GM19035 (cell line): Measurements from ENCODE around the gene MOGAT2.
"Not testable (repeated sequence)": the region's sequence is repeated elsewhere in the genome, so short reads cannot be mapped to it uniquely, and the experiment has no call there.

ENCODE experiments used
- ATAC-seq: cut with Tn5 transposase; IDR thresholded peaks from one replicate; pipeline ENCODE4 v1.9.1; 2021; ENCODE audit not compliant: unreplicated experiment

Gene MOGAT2

GRCh38 chr11:75717608-75718418 is at the start of gene MOGAT2:
Gene MOGAT2, plus strand, starts transcription at chr11:75717838. Its CDS starts 51 bp downstream, at chr11:75717889.
- no peak for ATAC-seq

GRCh38 chr11:75668451-75669297 is 49.0 kb upstream of the MOGAT2 start, which contains the start of gene MAP6:
Gene MAP6, minus strand, starts transcription at chr11:75669038. Its CDS starts 669 bp downstream, at chr11:75668369.
- ATAC-seq, result no peak

- no peak for ATAC-seq
These were observed 43.6 kb upstream of the MOGAT2 start for GRCh38 chr11:75673977-75674582.

GRCh38 chr11:75677275-75677674 is 40.4 kb upstream of the MOGAT2 start:
- ATAC-seq, result no peak

GRCh38 chr11:75677909-75678308 is 39.7 kb upstream of the MOGAT2 start:
- no peak for ATAC-seq

- no peak for ATAC-seq
These were observed 38.9 kb upstream of the MOGAT2 start for GRCh38 chr11:75678620-75679259.

- no peak for ATAC-seq
These were observed 38.1 kb upstream of the MOGAT2 start for GRCh38 chr11:75679566-75679965.

- not testable (repeated sequence) for ATAC-seq
These were observed 33.8 kb upstream of the MOGAT2 start for GRCh38 chr11:75683856-75684255.

GRCh38 chr11:75689863-75690609 is 27.6 kb upstream of the MOGAT2 start:
- ATAC-seq, result peak; percentile 70

GRCh38 chr11:75691804-75692203 is 25.8 kb upstream of the MOGAT2 start:
- ATAC-seq, result no peak

- no peak for ATAC-seq
These were observed 19.6 kb upstream of the MOGAT2 start for GRCh38 chr11:75697906-75698581.

GRCh38 chr11:75700940-75701339 is 16.7 kb upstream of the MOGAT2 start:
- ATAC-seq, result no peak

GRCh38 chr11:75703695-75704237 is 13.9 kb upstream of the MOGAT2 start:
- no peak for ATAC-seq

GRCh38 chr11:75705541-75705940 is 12.1 kb upstream of the MOGAT2 start:
- ATAC-seq, result no peak

- peak; percentile 55 for ATAC-seq
These were observed 11.3 kb upstream of the MOGAT2 start for GRCh38 chr11:75706260-75706729.

- ATAC-seq, result no peak
These were observed 3.4 kb upstream of the MOGAT2 start for GRCh38 chr11:75714211-75714610.

GRCh38 chr11:75715688-75716087 is 1.9 kb upstream of the MOGAT2 start:
- ATAC-seq, result no peak

GRCh38 chr11:75716659-75717058 is 979 bp upstream of the MOGAT2 start:
- no peak for ATAC-seq
